ENCODE results near the gene PEX19.
"Not testable (repeated sequence)": the region's sequence is repeated elsewhere in the genome, so short reads cannot be mapped to it uniquely, and the experiment has no call there.

PEX19 gene, protein sequence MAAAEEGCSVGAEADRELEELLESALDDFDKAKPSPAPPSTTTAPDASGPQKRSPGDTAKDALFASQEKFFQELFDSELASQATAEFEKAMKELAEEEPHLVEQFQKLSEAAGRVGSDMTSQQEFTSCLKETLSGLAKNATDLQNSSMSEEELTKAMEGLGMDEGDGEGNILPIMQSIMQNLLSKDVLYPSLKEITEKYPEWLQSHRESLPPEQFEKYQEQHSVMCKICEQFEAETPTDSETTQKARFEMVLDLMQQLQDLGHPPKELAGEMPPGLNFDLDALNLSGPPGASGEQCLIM

DNA sequence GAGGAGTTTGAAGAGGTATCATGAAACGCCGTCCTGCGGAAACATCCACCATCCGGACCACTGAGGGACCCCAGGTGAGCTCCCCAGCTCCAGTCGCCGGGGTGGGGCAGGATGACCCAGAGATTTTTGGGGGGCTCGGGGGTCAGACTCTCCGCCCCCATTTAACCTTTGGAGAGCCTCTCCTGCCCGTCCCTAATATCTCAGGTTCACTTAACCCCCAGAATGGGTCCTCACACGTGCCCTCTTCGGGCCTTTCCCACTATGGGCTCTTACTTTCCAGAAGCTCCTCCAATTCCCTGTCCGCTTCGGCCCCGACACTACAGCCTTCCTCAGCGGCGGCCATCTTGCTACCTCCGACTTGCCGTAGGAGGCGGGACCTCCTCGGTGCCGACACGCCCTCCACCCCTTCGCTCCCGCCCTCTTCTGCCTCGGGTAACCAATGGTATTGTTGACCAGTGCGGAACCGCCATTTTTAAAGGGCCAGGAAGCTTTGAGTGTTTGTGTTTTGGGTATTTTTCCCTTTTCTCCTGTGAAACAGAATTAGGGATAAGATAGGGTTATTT is at the start of gene PEX19:
Gene PEX19, minus strand, starts transcription at position 352 of the 563 bp plus-strand sequence. Its CDS starts 9 bp downstream, at position 343.
- DNase-seq, result peak; percentile 77

DNA sequence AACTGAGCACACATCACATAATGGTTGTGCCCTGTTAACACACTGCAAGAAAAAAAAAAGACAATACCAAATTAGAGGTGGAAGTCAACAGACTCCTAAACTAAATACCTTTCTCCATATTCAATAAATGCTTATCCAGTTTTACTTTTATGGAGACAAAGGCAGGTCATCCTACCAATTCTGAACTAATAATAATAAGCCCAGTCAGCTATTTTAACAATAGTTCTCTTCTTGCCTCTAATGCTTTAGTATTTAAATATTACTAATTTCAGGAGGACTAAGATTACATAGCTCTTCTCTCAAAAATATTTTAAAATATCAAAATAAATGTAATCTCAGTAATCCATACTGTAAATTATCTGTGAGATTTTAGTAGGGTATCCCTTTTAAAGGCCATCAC is 47.6 kb upstream of the PEX19 start:
- no peak for DNase-seq

DNA sequence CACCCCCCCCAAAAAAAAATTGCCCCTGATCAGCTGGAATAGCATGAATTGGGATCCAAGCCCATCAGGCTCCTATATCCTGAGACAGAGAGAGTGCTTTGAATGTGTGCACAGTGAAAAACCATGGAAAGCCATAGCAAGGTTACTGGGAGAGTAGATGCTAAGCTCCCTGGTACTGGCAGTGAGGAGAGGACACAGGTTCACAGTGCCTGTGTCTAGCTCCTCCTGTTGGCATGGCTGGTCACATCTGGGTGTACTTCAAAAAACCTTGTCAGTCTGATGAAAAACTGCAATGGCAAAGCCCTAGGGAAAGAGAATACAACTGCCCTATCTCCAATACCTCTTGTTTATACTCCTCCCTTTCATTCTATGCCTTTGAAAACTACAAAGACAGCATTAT is 45.2 kb upstream of the PEX19 start:
- no peak for DNase-seq

DNA sequence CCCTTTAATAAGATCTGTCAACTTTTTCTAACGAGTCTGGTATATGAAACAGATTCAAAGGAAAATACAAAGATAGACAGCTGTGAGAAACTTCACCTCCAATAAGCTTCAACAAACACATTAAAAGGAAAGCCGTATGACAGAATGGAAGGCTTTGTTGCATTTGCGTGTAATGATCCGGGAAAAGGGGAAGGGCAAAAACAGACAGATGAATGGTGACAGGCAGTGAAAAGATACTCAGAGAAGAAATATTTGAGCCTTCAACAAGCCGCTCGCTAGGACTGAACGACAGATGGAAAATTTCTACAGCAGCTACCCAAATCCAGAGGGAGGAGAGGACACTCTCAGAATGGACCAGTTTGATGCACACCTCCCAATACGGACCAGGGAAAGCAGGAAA is 43.3 kb upstream of the PEX19 start:
- DNase-seq, result no peak

DNA sequence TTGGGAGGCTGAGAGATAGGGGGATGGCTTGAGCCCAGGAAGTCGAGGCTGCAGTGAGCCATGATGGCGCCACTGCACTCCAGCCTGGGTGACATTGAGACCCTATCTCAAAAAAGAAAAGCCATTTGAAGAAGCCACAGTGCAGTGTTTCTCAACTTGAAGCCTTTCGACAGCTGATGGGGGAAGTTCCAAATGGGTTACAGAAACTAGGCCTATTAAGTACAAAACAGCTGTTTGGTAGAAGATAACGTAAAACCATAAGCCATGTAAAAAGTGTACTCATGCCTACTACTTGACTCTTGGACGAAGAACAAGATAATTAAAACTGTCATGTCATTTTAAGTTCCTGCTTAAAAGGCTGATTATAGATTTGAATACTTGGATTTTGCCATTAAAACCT is 41.5 kb upstream of the PEX19 start:
- DNase-seq, result no peak

DNA sequence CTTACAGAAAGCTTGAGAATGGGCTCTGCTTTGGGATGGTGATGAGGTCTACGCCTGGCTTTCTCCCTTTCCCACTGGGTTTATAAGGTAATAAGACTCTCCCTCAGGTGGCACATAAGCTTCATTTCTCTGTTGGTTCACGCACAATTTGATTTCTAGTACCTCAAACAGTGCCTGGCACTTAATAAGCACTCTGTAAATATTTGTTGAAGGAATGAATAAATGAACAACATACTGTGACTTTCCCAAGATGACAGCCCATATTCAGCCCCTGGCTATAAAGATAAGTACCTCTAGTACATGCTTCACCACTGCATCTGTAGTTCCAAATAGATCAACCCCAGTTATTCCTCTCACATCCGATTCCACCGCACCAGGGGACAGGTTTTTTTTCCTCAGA is 40.3 kb upstream of the PEX19 start:
- no peak for DNase-seq

DNA sequence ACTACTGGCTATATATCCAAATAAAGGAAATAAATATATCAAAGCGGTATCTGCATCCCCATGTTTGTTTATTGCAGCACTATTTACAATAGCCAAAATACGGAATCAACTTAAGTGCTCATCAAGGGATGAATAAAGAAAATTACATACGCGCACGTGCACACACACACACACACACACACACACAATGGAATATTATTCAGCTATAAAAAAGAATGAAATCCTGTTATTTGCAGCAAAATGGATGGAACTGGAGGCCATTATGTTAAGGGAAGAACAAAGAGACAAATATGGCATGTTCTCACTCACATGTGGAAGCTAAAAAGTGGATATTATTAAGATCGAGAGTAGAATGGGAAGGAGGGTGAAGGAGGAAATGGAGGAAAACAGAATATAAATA is 37.9 kb upstream of the PEX19 start:
- DNase-seq, result no peak

DNA sequence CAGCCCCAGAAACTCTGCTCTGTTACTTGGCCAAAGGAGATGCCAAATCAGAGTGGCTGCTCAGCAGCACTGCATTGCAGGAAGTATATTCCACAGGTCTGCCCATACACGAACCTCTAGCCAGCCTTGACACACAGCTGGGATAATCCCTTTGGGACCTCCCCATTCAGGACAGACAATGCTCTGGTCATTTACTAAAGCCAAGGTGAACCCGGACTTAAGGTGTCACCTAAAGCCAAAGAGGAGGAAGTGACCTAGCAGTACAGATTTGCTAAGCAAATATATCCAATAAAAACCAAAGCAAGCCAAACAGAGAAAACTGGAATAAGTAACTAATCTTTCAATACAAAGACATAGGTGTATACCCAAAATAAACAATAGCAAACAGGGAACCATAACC is 30.4 kb upstream of the PEX19 start:
- no peak for DNase-seq

DNA sequence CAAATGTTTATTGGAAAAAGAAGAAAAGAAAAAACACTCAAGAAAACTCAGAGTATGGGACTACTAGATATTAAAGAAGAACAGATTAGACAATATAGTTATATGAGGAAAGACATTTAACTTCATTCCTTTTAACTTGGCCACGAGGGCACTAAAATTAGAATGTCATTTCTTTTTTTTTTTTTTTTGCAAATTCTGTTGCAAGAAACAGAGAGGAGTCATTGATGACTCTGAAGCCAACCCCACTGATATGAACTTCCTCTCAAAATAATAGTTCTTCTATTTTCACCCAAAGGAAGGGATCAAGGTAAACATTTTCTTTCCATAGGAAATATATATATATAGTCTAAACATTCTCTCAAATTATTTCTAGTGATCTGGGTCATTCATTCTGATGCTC is 24.6 kb upstream of the PEX19 start:
- DNase-seq, result no peak

DNA sequence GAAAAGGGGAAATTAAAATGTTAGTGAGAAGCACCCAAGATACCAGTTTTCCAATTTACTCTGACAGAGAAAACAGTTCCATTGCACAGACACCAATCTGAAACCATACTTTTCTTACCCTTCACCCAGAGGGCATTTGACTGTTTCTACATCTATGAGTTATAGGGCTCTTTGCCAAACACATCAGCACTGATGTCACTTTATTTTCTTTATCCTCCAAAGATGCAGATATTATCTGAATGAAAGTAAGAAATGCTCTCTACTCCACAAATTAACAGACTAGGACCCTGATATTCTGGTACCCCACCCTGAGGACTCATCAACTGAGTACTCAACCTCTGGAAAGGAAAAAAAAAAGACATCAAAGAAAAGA is 24.2 kb upstream of the PEX19 start:
- DNase-seq, result no peak

DNA sequence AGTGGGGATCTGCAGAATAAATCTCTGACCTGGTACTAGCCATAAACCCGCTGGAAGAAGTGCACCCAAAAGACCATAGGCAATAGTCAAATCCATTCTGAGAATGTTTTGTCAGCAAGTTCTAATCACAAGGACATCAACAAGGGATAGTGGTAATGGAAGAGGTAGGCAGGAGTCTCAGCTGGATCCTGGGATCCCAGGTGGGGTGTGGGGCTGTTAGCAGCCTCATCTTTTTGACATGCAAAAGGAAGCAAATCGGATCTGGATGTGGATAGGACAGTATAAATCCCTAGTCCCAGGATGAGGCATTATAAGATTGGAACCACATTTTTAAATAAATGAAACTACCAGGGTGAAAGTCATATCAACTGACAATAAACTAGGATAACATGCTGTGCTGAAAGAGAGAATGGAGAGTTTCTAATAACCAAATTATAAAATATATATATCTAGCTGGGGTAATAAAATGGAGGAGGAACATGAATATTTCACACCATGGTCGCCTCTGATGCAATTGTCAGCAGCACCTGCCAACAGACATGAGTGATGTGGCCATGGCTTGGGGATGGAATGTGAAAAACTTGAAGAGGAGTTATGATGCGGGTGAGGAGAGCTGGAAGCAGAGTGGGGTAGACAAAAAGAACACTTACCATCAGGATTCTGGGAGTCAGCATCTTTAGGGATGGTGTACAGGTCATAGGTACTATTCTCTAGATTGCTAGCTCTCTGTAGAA is 23.7 kb upstream of the PEX19 start:
- no peak for DNase-seq

DNA sequence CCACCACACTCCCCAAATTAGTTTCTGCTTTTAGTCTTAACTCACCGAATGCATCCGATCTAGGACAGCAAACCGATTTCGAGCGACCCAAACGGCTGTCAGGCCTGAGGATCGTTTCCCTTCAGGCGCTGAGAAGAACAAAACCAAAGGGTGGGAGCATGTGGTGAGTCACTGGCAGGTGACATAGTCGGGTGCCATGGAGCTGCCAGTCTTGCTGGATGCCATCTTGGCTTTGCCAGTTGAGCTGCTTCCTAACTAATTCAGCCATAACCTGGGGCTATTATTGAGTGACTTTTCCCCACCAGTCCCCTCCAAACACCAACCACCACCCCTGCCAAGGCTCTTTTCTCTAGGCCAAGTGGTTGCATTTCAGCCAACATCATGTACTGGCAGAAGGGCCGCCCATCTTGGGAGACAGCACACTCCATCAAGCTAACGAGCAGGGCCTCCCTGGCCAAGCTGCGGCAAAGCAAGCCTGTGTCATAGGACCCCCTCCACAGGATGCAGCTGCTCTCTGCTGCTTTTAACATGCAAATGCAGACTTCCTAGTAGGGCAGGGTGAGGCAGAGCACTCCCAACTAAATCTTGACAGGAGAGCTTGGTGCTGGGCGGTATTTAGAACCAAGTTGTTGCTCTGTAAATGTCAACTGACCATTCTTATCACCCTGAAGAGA is 22.3 kb upstream of the PEX19 start:
- DNase-seq, result no peak

DNA sequence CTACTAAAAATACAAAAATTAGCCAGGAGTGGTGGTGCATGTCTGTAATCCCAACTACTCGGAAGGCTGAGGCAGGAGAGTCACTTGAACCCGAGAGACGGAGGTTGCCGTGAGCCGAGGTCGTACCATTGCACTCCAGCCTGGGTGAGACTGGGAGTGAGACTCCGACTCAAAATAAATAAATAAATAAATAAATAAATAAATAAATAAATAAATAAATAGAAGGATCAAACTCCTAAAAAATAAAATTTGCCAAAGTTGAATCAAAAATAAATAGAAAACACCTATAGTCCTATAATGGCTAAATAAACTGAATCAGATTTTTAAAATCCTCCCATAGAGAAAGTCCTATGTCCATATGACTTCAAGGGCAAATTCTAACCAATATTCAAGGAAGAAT is 15.2 kb upstream of the PEX19 start:
- no peak for DNase-seq

DNA sequence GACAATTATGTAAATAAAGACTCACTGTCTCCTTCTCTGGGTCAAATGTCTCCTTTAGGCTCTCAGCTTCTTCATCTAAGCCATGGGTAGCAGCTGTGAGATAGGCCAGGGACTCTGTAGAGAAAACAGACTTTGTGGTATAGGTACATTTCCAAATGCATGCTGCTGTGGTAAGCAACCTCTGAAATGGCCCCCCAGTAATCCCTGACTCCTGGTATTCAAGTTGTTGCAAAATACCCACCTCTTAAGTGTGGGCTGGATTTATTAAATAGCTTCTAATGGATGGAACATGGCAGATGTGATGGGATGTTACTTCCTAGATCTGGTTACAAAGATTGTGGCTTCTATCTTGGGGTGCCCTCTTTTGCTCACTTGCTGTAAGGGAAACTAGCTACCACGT is 11.1 kb upstream of the PEX19 start:
- DNase-seq, result no peak

DNA sequence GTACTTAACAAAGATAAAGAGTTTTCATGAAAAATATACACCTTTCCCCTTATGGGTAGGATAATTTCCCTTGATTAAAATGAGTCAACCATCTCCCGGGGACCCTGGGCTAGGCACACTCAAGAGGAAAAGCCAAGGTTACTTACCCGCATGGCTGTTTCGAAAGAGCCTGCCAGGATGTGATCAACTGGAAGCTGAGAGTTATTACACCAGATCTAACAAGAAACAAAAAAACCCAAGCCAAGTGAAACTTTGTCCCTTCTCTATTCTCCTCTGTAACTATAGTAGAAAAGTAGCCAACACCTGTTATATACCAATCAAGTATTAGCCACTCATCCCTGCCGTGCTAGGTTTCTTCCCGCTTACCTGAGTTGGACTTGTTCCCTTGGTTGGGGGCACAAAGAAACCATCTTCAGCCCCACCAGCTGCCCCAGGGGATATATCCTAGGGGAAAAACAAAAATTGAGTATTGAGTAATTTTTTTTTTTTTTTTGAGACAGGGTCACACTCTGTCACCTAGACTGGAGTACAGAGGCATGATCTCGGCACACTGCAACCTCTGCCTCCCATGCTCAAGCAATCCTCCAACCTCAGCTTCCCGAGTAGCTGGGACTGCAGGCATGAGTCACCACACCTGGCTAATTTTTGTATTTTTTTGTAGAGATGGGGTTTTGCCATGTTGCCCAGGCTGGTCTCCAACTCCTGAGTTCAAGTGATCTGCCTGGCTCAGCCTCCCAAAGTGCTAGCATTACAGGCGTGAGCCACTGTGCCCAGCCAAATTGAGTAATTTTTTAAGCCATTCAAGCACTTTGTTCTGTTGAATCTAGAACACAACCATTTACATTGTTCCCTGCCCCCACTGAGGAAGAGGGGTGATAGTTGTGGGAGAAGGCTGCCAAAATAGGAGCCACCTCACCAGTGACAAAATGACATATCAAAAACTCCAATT is 8.4 kb upstream of the PEX19 start:
- DNase-seq, result no peak

DNA sequence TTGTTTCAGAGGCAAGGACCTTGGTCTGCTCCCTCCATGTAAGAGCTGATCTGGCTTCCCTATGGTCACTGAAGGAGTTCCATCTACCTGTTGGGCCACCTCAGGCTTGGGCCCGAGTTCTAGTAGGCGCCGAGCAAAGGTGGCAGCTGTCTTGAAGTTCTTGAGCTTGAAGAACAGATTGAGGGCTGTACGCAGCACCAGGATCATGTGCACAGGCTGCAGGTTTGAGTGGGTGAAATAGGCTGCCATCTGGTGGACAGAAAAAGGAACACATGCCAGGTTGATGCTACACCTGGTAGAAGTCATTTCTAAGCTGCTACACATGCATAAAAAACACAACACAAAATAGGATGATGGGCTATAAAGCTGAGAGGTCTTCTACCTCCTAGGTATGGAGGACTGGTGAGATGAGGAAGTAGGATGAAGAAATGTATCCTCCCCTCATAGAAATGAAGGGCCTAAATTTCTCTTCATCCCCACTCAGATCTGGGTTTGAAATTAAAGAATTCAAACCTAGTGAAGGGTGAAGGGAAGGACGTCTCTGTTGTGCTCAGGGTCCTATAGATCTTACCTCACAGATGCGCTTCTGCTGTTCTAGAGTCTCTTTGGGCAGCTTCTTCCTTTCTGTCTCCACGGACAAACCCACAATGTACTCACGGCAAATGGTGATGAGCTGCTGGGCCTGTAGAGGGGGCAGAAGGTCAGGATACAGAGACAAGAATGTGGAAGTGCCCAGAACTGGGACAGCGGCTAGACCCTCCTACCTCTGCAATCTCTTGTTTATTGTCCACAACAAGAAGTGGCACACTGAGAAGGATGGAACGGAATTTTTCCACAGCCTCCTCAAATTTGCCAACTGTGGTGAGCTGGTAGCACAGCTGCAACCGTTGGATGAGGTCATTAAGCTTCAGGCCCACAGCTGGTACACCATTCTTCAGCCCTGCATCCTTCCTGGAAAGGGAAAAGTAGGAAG is 6.6 kb upstream of the PEX19 start:
- DNase-seq, result peak; percentile 24

DNA sequence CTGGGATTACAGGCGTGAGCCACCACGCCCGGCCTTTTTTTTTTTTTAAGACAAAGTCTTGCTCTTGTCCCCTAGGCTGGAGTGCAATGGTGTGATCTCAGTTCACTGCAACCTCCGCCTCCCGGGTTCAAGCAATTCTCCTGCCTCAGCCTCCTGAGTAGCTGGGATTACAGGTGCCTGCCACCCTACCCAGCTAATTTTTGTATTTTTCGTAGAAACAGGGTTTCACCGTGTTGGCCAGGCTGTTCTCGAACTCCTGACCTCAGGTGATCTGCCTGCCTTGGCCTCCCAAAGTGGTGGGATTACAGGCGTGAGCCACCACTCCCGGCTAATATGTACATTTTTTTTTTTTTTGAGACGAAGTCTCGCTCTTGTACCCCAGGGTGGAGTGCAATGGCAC is 2.8 kb upstream of the PEX19 start:
- DNase-seq, result not testable (repeated sequence)

DNA sequence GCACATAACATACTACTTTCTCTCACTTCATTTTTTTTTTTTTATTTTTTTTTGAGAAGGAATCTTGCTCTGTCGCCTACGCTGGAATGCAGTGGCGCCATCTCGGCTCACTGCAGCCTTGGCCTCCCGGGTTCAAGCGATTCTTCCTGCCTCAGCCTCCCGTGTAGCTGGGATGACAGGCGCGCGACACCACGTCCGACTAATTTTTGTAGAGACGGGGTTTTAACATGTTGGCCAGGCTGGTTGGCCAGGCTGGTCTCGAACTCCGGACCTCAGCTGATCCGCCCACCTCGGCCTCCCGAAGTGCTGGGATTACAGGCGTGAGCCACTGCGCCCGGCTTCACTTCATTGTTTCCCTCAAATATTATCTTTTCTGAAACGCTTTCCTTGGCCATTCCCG is 573 bp upstream of the PEX19 start:
- DNase-seq, result no peak

DNA sequence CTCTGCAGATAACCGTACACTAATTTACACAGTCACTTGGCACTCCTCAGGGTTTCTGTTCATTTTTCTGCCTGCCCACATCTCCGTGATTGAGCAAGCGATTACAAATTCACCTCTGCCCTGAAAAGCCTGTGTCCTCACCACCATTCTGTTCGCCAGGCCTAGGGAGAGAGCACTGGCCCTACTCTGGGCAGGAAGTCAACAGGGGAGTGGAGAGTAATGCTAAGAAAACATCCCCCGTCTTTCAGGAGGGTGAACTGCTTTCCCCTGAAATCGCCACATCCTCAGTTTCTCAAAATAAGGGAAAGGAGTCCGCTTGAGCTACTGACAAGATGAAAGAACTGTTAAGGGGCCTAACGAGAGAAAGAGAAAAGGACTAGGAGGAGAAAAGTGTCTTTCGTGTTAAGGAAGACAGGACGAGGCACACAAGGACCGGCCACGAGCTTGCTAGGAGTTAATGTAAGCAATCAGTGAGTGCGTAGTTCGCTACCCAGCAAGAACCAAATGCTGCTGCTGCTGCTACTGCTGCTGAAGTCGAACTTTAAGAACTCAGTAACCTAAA is 632 bp downstream of the PEX19 start:
- no peak for DNase-seq

DNA sequence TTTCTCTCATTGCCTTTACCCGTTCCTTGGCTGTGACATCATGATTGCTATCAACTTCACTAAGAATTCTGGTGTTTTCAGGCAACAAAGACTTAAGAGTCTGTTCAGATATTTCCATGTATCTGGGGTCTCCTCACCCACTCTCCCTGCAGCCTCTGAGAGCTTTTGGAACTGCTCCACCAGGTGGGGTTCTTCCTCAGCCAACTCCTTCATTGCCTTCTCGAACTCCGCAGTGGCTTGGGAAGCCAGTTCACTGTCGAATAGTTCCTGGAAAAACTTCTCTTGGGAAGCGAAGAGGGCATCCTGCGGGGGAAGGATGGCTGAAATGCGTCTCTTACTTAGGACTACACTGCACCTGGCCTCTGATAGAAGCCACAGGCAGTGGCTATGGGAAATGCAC is 2.1 kb downstream of the PEX19 start:
- DNase-seq, result no peak

DNA sequence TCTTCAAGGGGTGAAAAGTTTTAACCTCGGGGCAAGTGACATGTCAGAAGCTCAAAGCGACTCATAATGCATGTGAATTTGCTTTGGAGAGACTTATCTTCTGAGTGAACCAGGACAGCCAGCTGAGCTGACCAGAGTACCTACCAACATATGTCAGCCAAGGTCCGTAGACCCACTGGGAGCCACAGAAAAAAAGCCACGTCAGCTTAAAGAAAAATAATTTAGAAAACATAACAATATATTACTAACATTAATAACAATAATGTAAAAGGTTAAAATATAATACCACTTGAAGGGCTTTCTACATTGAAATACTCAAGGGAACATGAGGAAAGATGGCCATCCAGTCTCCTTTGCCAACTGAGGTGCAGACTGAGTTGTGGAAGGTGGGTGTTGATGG is 6.9 kb downstream of the PEX19 start:
- DNase-seq, result no peak
